SU-DHL-6 (cell line): Measurements from ENCODE around the gene HYCC2.
A peak's percentile ranks its signal among the peaks of the same experiment; 100 is the strongest.

Experiments used
- H2AFZ ChIP-seq: fragments of 200-600 bp; sonication (generic); 2 replicates; pipeline ENCODE4 v1.6.1; 2014; ENCODE audit warnings: low read depth, mild to moderate bottlenecking, moderate library complexity, mixed read lengths, antibody characterized with exemption, low read length; ENCODE audit not compliant: severe bottlenecking
- H3F3A ChIP-seq: fragments of 200-600 bp; shearing (Covaris generic); 2 replicates; pipeline ENCODE4 v1.6.0; 2016; ENCODE audit warnings: antibody characterized with exemption, mild to moderate bottlenecking; ENCODE audit not compliant: insufficient read depth
- H3K27ac ChIP-seq: fragments of 200-600 bp; sonication (generic); 2 replicates; pipeline ENCODE4 v1.5.1; 2016; ENCODE audit warnings: low read depth, mild to moderate bottlenecking, low read length, moderate library complexity, mixed read lengths
- H3K27me3 ChIP-seq: fragments of 200-600 bp; sonication (generic), shearing (Covaris generic); 2 replicates; pipeline ENCODE4 v1.6.0; 2014; ENCODE audit warnings: mild to moderate bottlenecking, low read length
- H3K36me3 ChIP-seq: fragments of 200-600 bp; sonication (generic); 2 replicates; pipeline ENCODE4 v1.6.1; 2014; ENCODE audit warnings: mild to moderate bottlenecking, low read length, mixed read lengths
- H3K4me2 ChIP-seq: fragments of 300-600, 200-600 bp; shearing (Covaris generic), sonication (generic); 2 replicates; pipeline ENCODE4 v1.6.0; 2014; ENCODE audit warnings: low read length, low read depth, mild to moderate bottlenecking; ENCODE audit not compliant: poor library complexity, severe bottlenecking
- H3K4me3 ChIP-seq: fragments of 200-600 bp; sonication (generic); 2 replicates; pipeline ENCODE4 v1.5.1; 2014; ENCODE audit warnings: antibody characterized with exemption, low read length, mild to moderate bottlenecking, mixed read lengths; ENCODE audit not compliant: insufficient read depth, poor library complexity, severe bottlenecking
- H3K79me2 ChIP-seq: fragments of 200-600 bp; sonication (generic); 2 replicates; pipeline ENCODE4 v1.6.1; 2014; ENCODE audit warnings: mild to moderate bottlenecking, low read length, moderate library complexity; ENCODE audit not compliant: insufficient read depth
- H3K9ac ChIP-seq: fragments of 200-600 bp; sonication (generic); 2 replicates; pipeline ENCODE4 v1.7.0; 2014; ENCODE audit warnings: mild to moderate bottlenecking, low read length
- H3K9me2 ChIP-seq: fragments of 200-600 bp; sonication (generic); replicated peaks from 2 replicates; pipeline ENCODE4 v1.6.1; 2014; ENCODE audit warnings: low read length; ENCODE audit not compliant: insufficient read depth
- H3K9me3 ChIP-seq: fragments of 200-600 bp; sonication (generic); 2 replicates; pipeline ENCODE4 v1.6.1; 2014; ENCODE audit warnings: low read length, mixed read lengths; ENCODE audit not compliant: insufficient read depth
- H4K20me1 ChIP-seq: fragments of 200-600 bp; sonication (generic); 2 replicates; pipeline ENCODE4 v1.6.1; 2014; ENCODE audit warnings: low read depth, mild to moderate bottlenecking, antibody characterized with exemption, low read length, moderate library complexity, mixed read lengths
- CTCF ChIP-seq: fragments of 200-600 bp; sonication (generic); IDR thresholded peaks from one replicate; pipeline ENCODE4 v1.5.1; 2017; ENCODE audit warnings: antibody characterized with exemption, mild to moderate bottlenecking, low read length, moderate library complexity; ENCODE audit not compliant: insufficient read depth, poor library complexity, severe bottlenecking
- EZH2phosphoT487 ChIP-seq: fragments of 200-600 bp; sonication (generic), shearing (Covaris generic); conservative IDR thresholded peaks from 2 replicates; pipeline ENCODE4 v1.6.1; 2018; ENCODE audit warnings: mild to moderate bottlenecking, antibody characterized with exemption, low read length, moderate library complexity, mixed read lengths

HYCC2 gene

GRCh38 chr2:201116959-201117734 is 45.7 kb upstream of the HYCC2 start:
- H3K9me2 ChIP-seq, result no peaks in the 10 kb centered on the region
- no peak for TF ChIP-seq EZH2phosphoT487
- TF ChIP-seq CTCF, result no peak
- no peaks in the 10 kb centered on the region for H3K9me3 ChIP-seq
- H4K20me1 ChIP-seq, result no peaks in the 10 kb centered on the region
- H3K27me3 ChIP-seq, result no peaks in the 10 kb centered on the region
- H3F3A ChIP-seq, result peaks cover 18% of the 10 kb centered on the region
- peak overlapping the region; percentile 65 for H3K9ac ChIP-seq
- peak overlapping the region; percentile 97 for H2AFZ ChIP-seq
- peak overlapping the region; percentile 87 for H3K4me2 ChIP-seq
- no peaks in the 10 kb centered on the region for H3K79me2 ChIP-seq
- H3K4me3 ChIP-seq, result peak overlapping the region; percentile 61
- no peaks in the 10 kb centered on the region for H3K36me3 ChIP-seq
- no peak overlapping the region for H3K27ac ChIP-seq

GRCh38 chr2:201116115-201116958 is 44.9 kb upstream of the HYCC2 start, which contains the start of gene CFLAR:
Gene CFLAR (plus strand): TSS chr2:201116164. CDS start chr2:201129866, 13,702 bp downstream.
- Histone ChIP-seq H2AFZ (peak within 1 kb of the TSS; percentile 97), H3K27ac (no peak within 1 kb of the TSS), H3K27me3 (no peaks in the 10 kb centered on the region), H3K9ac (peak within 1 kb of the TSS; percentile 65), H3K9me2 (no peaks in the 10 kb centered on the region), H4K20me1 (no peaks in the 10 kb centered on the region), H3K79me2 (no peaks in the 10 kb centered on the region), H3K9me3 (no peaks in the 10 kb centered on the region), H3K4me2 (peak within 1 kb of the TSS; percentile 87), H3K36me3 (no peaks in the 10 kb centered on the region), H3K4me3 (peak within 1 kb of the TSS; percentile 61), H3F3A (peaks cover 18% of the 10 kb centered on the region)
- TF ChIP-seq EZH2phosphoT487 (no peak), CTCF (no peak)

GRCh38 chr2:201114846-201115245 is 43.4 kb upstream of the HYCC2 start:
- Histone ChIP-seq H3K9ac (no peak overlapping the region), H3K9me2 (no peaks in the 10 kb centered on the region), H3K4me2 (no peak overlapping the region), H3K27me3 (no peaks in the 10 kb centered on the region), H3K27ac (no peak overlapping the region), H3K36me3 (no peaks in the 10 kb centered on the region), H3K4me3 (no peak overlapping the region), H3K9me3 (no peaks in the 10 kb centered on the region), H2AFZ (no peak overlapping the region), H3F3A (peaks cover 18% of the 10 kb centered on the region), H3K79me2 (no peaks in the 10 kb centered on the region), H4K20me1 (no peaks in the 10 kb centered on the region)
- TF ChIP-seq CTCF (no peak), EZH2phosphoT487 (no peak)
